ENCODE results near the gene TNFSF13.

The TNFSF13 gene

GRCh38 chr17:7575959-7576358, 17.4 kb downstream of the TNFSF13 start:
- DNase-seq: no peak

- no peak for DNase-seq
Measured at GRCh38 chr17:7576432-7576937, 17.9 kb downstream of the TNFSF13 start.

- DNase-seq: no peak
Measured at GRCh38 chr17:7577327-7578199, 19.0 kb downstream of the TNFSF13 start.

GRCh38 chr17:7579001-7579833, 20.7 kb downstream of the TNFSF13 start, which contains the start of gene CD68:
TSS of gene CD68 (plus strand) at chr17:7579638. CDS start at chr17:7579678, 40 bp downstream.
- no peak for DNase-seq

GRCh38 chr17:7579834-7580603, 21.5 kb downstream of the TNFSF13 start:
- DNase-seq: no peak

GRCh38 chr17:7580604-7581575, 22.3 kb downstream of the TNFSF13 start:
- no peak for DNase-seq

- DNase-seq: no peak
Measured at GRCh38 chr17:7582396-7583252, 24.1 kb downstream of the TNFSF13 start.

GRCh38 chr17:7583253-7584109, 24.9 kb downstream of the TNFSF13 start, which contains the start of gene MPDU1:
TSS of gene MPDU1 (plus strand) at chr17:7583852. CDS start at chr17:7583863, 11 bp downstream.
- DNase-seq: peak; percentile 90

- DNase-seq: no peak
Measured at GRCh38 chr17:7586673-7587419, 28.3 kb downstream of the TNFSF13 start.

GRCh38 chr17:7587420-7588151, 29.0 kb downstream of the TNFSF13 start:
- no peak for DNase-seq

GRCh38 chr17:7588553-7589203, 30.1 kb downstream of the TNFSF13 start:
- DNase-seq: no peak

- DNase-seq: no peak
Measured at GRCh38 chr17:7589204-7589868, 30.8 kb downstream of the TNFSF13 start.

GRCh38 chr17:7589891-7590691, 31.5 kb downstream of the TNFSF13 start, which contains the start of gene SOX15:
TSS of gene SOX15 (minus strand) at chr17:7590094. CDS start at chr17:7589676, 418 bp downstream.
- DNase-seq: no peak

- no peak for DNase-seq
Measured at GRCh38 chr17:7590743-7591142, 32.2 kb downstream of the TNFSF13 start.

- no peak for DNase-seq
Measured at GRCh38 chr17:7591596-7591995, 33.0 kb downstream of the TNFSF13 start.
